Nephron progenitor cell (in vitro differentiated cells): ENCODE results near the gene MRPL27.

Experiments used
- DNase-seq: peaks from one replicate; pipeline ENCODE4 v3.0.0; 2021
- H3K27ac Mint-ChIP-seq: 2 replicates; pipeline ENCODE4 v1.8.0; 2021; ENCODE audit warnings: mild to moderate bottlenecking, moderate library complexity, mixed read lengths
- H3K27me3 Mint-ChIP-seq: 2 replicates; pipeline ENCODE4 v1.8.0; 2021; ENCODE audit warnings: mild to moderate bottlenecking, low read depth, mixed read lengths; ENCODE audit not compliant: poor library complexity
- H3K36me3 Mint-ChIP-seq: 2 replicates; pipeline ENCODE4 v1.8.0; 2021; ENCODE audit warnings: low read depth, mixed read lengths
- H3K4me1 Mint-ChIP-seq: 2 replicates; pipeline ENCODE4 v1.8.0; 2021; ENCODE audit warnings: mixed read lengths
- H3K4me3 Mint-ChIP-seq: 2 replicates; pipeline ENCODE4 v1.8.0; 2021; ENCODE audit warnings: mild to moderate bottlenecking, moderate library complexity, mixed read lengths
- H3K9me3 Mint-ChIP-seq: 2 replicates; pipeline ENCODE4 v1.8.0; 2021; ENCODE audit warnings: mild to moderate bottlenecking, moderate library complexity, mixed read lengths
- CTCF ChIP-seq: fragments of 200-600 bp; sonication (generic); IDR thresholded peaks from 2 replicates; pipeline ENCODE4 v1.5.0; 2021; ENCODE audit warnings: antibody characterized with exemption

The MRPL27 gene

GRCh38 chr17:50380369-50381259 lies 7.6 kb upstream of the MRPL27 start:
- Mint-ChIP-seq H3K9me3 (no peaks in the 10 kb centered on the region), H3K27ac (no peak overlapping the region), H3K36me3 (peaks cover 30% of the 10 kb centered on the region), H3K4me3 (no peak overlapping the region), H3K27me3 (no peaks in the 10 kb centered on the region), H3K4me1 (no peaks in the 10 kb centered on the region)
- TF ChIP-seq CTCF, result no peak
- no peak for DNase-seq

- Mint-ChIP-seq H3K36me3 (peaks cover 20% of the 10 kb centered on the region), H3K27me3 (no peaks in the 10 kb centered on the region), H3K27ac (peak overlapping the region; percentile 51), H3K4me1 (no peaks in the 10 kb centered on the region), H3K9me3 (no peaks in the 10 kb centered on the region), H3K4me3 (no peak overlapping the region)
- no peak for DNase-seq
- no peak for TF ChIP-seq CTCF
These were observed 6.6 kb upstream of the MRPL27 start for GRCh38 chr17:50379351-50380132.

GRCh38 chr17:50375858-50376538 lies 3.0 kb upstream of the MRPL27 start:
- Mint-ChIP-seq H3K27ac (no peak overlapping the region), H3K9me3 (no peaks in the 10 kb centered on the region), H3K4me3 (no peak overlapping the region), H3K36me3 (peaks cover 10% of the 10 kb centered on the region), H3K4me1 (peaks cover 28% of the 10 kb centered on the region), H3K27me3 (no peaks in the 10 kb centered on the region)
- TF ChIP-seq CTCF, result no peak
- no peak for DNase-seq

GRCh38 chr17:50373705-50374104 lies 721 bp upstream of the MRPL27 start:
- Mint-ChIP-seq H3K27me3 (no peaks in the 10 kb centered on the region), H3K36me3 (peaks cover 29% of the 10 kb centered on the region), H3K9me3 (no peaks in the 10 kb centered on the region), H3K27ac (no peak overlapping the region), H3K4me1 (peaks cover 32% of the 10 kb centered on the region), H3K4me3 (peak overlapping the region; percentile 99)
- no peak for DNase-seq
- TF ChIP-seq CTCF, result no peak

DNA sequence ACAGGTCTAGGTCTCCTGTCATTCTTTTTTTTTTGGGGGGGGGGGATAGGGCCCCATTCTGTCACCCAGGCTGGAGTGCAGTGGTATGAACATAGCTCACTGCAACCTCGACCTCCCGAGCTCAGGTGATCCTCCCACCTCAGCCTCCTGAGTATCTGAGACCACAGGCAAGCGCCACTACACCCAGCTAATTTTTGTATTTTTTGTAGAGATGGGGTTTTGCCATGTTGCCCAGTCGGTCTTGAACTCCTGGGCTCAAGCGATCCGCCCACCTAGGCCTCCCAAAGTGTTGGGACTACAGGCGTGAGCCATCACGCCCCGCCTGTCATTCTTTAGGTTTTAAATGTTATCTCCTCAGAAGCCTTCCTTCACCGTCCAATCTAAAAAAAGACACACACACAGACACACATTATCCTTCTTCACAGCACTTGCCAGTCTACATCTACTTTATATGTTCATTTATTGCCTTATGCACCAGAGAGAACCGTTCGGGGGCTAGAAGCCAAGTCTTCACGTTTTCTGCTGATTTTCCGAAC lies 694 bp downstream of the MRPL27 start:
- peaks cover 32% of the 10 kb centered on the region for H3K4me1 Mint-ChIP-seq
- H3K27me3 Mint-ChIP-seq, result peaks cover 3% of the 10 kb centered on the region
- peak overlapping the region; percentile 99 for H3K4me3 Mint-ChIP-seq
- peak overlapping the region; percentile 99 for H3K27ac Mint-ChIP-seq
- peaks cover 42% of the 10 kb centered on the region for H3K36me3 Mint-ChIP-seq
- no peak for DNase-seq
- no peak for TF ChIP-seq CTCF
- no peaks in the 10 kb centered on the region for H3K9me3 Mint-ChIP-seq
